ENCODE measurements around the gene DGCR2. TPM values are rescaled to one million over a fixed set of nuclear protein-coding genes. Genes with fewer than 3 reads are reported as not detected.

DGCR2 gene
- total RNA-seq, 4 donors from 2014 or later: 44.1 to 76.5 (median 56.3) TPM

- ATAC-seq: no peak
- WGBS, 2 donors (ENCODE audit: low coverage in 1 of 2): 80 to 100% methylated on average over 1 of the region's 14 CpGs
- Histone ChIP-seq H3K4me1 (no peaks in the 10 kb centered on the region), H3K27me3 (no peaks in the 10 kb centered on the region), H3K36me3 (peaks cover 0 to 100% of the 10 kb centered on the region in 2 donors), H3K4me3 (no peak overlapping the region), H3K27ac (no peak overlapping the region), H3K9me3 (no peaks in the 10 kb centered on the region)
- TF ChIP-seq, protein P1, sequence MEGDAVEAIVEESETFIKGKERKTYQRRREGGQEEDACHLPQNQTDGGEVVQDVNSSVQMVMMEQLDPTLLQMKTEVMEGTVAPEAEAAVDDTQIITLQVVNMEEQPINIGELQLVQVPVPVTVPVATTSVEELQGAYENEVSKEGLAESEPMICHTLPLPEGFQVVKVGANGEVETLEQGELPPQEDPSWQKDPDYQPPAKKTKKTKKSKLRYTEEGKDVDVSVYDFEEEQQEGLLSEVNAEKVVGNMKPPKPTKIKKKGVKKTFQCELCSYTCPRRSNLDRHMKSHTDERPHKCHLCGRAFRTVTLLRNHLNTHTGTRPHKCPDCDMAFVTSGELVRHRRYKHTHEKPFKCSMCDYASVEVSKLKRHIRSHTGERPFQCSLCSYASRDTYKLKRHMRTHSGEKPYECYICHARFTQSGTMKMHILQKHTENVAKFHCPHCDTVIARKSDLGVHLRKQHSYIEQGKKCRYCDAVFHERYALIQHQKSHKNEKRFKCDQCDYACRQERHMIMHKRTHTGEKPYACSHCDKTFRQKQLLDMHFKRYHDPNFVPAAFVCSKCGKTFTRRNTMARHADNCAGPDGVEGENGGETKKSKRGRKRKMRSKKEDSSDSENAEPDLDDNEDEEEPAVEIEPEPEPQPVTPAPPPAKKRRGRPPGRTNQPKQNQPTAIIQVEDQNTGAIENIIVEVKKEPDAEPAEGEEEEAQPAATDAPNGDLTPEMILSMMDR (IDR thresholded peaks at IDR 0.05): no peak
- TF ChIP-seq POLR2A (IDR thresholded peaks at IDR 0.05): no peak
- TF ChIP-seq EP300 (IDR thresholded peaks at IDR 0.05): no peak
- TF ChIP-seq POLR2AphosphoS5 (IDR thresholded peaks at IDR 0.05): no peak
Measured at GRCh38 chr22:19043121-19044085, 78.8 kb downstream of the DGCR2 start.

DNA sequence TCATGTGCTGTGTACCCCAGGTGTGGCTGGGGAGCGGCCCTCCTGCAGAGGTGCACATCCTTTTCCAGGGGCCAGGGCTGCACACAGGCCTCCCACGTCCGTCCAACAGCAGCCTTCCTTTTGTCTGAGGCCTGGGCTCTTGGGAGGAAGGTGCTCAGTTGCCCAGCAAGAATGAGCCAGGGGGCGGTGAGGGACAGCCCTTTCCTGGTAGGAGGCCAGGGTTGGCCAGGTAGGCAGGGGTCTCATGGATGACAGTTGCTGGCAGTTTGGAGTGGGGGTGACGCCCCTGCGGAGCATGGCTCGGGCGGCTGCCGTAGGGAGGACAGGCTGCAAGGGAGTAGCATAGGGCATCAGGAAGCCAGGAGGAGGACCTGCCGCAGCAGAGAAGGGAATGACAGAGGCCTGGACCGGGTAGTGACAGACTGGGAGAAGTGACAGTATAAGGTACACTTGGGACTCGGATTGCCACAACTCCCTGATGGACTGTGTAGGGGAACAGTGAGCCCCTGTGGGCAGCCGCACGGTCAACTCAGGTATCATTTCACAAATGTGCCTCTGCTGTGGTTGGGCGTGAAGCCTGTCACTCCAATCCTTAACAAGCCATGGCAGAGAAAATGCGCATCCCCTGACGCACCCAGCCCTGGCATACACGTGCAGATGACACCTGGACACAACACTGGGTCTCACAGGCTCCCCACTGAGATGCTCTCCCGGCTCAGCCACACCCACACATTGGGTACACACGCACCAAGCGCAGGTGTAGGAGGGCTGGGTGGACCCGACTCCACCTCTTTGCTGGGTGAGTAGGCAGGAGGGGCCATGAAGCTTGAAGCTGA, 79.7 kb downstream of the DGCR2 start:
- no peaks in the 10 kb centered on the region for H3K4me1 ChIP-seq
- H3K9me3 ChIP-seq: no peaks in the 10 kb centered on the region
- H3K36me3 ChIP-seq: peaks cover 0 to 100% of the 10 kb centered on the region in 2 donors
- no peaks in the 10 kb centered on the region for H3K27me3 ChIP-seq
- no peak overlapping the region for H3K4me3 ChIP-seq
- no peak for ATAC-seq
- no peak overlapping the region for H3K27ac ChIP-seq
- no peak for TF ChIP-seq POLR2AphosphoS5 (IDR thresholded peaks at IDR 0.05)
- TF ChIP-seq, protein P1 (IDR thresholded peaks at IDR 0.05): no peak
- TF ChIP-seq EP300 (IDR thresholded peaks at IDR 0.05): no peak
- TF ChIP-seq POLR2A (IDR thresholded peaks at IDR 0.05): no peak
- WGBS, 2 donors (ENCODE audit: low coverage in 1 of 2): 88% methylated on average over 3 of the region's 22 CpGs; no CpG with 5 or more reads in 1 of the 2 donors

- TF ChIP-seq POLR2A (IDR thresholded peaks at IDR 0.05) (no peak), EP300 (IDR thresholded peaks at IDR 0.05) (no peak), POLR2AphosphoS5 (IDR thresholded peaks at IDR 0.05) (no peak)
- TF ChIP-seq, protein P1 (IDR thresholded peaks at IDR 0.05): no peak
- H3K36me3 ChIP-seq: peaks cover 0 to 100% of the 10 kb centered on the region in 2 donors
- 80% methylated on average over 6 of the region's 15 CpGs; no CpG with 5 or more reads in 1 of the 2 donors for WGBS, 2 donors (ENCODE audit: low coverage in 1 of 2)
Measured at GRCh38 chr22:19041704-19042074, 80.5 kb downstream of the DGCR2 start.

DNA sequence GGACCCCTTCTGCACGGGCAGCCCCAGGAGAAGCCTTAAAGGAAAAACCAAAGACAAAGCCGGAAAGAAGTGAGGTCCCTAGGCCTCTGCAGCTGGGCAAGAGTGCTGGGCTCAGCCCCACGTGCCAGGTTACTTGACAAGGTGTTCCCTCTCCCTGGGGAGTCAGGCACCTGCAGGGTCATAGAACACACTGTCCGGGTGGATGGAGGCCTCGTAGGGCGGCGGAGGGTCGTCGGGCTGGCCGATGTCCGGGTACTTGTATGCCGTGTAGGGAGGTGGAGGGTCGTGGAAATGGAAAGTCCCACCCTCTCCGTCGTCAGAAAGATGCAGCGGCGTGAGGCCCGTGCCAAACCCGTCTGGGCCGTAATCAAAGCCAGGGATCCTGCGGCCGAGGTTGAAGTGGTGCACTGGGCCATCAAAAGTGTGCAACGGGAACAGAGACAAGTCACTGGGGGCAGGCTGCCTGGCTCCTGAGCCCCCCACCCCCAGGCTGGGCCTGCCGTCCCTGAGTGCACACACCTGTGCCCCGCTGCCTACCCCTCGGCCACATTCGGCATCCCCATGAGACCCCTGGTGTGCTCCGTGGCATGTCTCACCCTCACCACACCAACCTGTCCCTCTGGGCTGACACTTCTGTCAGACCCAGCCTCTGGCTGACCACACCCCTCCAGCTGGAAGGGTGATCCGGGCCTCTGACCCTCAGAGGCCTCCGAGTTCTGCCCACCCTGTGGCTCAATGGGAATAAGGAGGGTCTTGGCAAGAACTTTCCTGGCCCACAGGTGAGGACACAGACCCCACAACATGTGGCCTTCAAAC, 81.1 kb downstream of the DGCR2 start:
- 83% methylated on average over 12 of the region's 30 CpGs; no CpG with 5 or more reads in 1 of the 2 donors for WGBS, 2 donors (ENCODE audit: low coverage in 1 of 2)
- ATAC-seq: no peak
- Histone ChIP-seq H3K27ac (no peak overlapping the region), H3K27me3 (no peaks in the 10 kb centered on the region), H3K36me3 (peaks cover 0 to 98% of the 10 kb centered on the region in 2 donors), H3K4me1 (no peaks in the 10 kb centered on the region), H3K4me3 (no peak overlapping the region), H3K9me3 (no peaks in the 10 kb centered on the region)
- TF ChIP-seq EP300 (IDR thresholded peaks at IDR 0.05): no peak
- no peak for TF ChIP-seq POLR2AphosphoS5 (IDR thresholded peaks at IDR 0.05)

More at GRCh38 chr22:19041704-19042074, 80.5 kb downstream of the DGCR2 start:
- Histone ChIP-seq H3K27ac (no peak overlapping the region), H3K9me3 (no peaks in the 10 kb centered on the region), H3K27me3 (no peaks in the 10 kb centered on the region), H3K4me1 (no peaks in the 10 kb centered on the region), H3K4me3 (no peak overlapping the region)
- ATAC-seq: no peak
